CD4-positive, alpha-beta T cell (primary cell): ENCODE data around the gene RTN3. TPM values are rescaled to one million over a fixed set of nuclear protein-coding genes. Genes with fewer than 3 reads are reported as not detected.

ENCODE experiments used
- ATAC-seq: fragments of 200-7000 bp; cut with Tn5 transposase; one replicate; pipeline ENCODE4 v1.10.0; 2022; ENCODE audit warnings: mild to moderate bottlenecking; ENCODE audit not compliant: poor library complexity
- CTCF ChIA-PET: fragments of 350-600 bp; sonication (Branson Sonifier 250); formaldehyde crosslinking; loops from one replicate; lab custom pipeline; 2021; ENCODE audit warnings: antibody characterized with exemption, inconsistent platforms; lab: Charles Lee
- POLR2A ChIA-PET: fragments of 350-600 bp; sonication (Branson Sonifier 250); formaldehyde crosslinking; loops from one replicate; lab custom pipeline; 2021; ENCODE audit warnings: antibody characterized with exemption, inconsistent platforms; lab: Charles Lee
- DNase-seq, 14 experiments: peaks; one replicate each; pipeline ENCODE4 v3.0.0-alpha.2; 2013 to 2020; ENCODE audit warnings: mixed read lengths in 2 of 14
- H3K27ac ChIP-seq, 2 donors: one replicate each; pipeline versions ENCODE4 v1.5.1 to v1.7.0; 2013; ENCODE audit warnings: low read length in 2 of 2, low read depth in 1 of 2, mild to moderate bottlenecking in 1 of 2
- H3K27me3 ChIP-seq, 2 experiments: 1 replicate in 1 of 2; 2 replicates in 1 of 2; pipeline versions ENCODE4 v1.6.1 to v1.7.0; 2013; ENCODE audit warnings: low read length in 2 of 2, control low read depth in 1 of 2, mild to moderate bottlenecking in 1 of 2, moderate library complexity in 1 of 2; ENCODE audit not compliant: insufficient read depth in 2 of 2, control insufficient read depth in 1 of 2
- H3K36me3 ChIP-seq: one replicate; pipeline ENCODE4 v1.6.1; 2013; ENCODE audit warnings: low read length, control low read depth; ENCODE audit not compliant: insufficient read depth
- H3K4me1 ChIP-seq: one replicate; pipeline ENCODE4 v1.6.1; 2013; ENCODE audit warnings: low read length, control low read depth; ENCODE audit not compliant: insufficient read depth
- H3K4me3 ChIP-seq: one replicate; pipeline ENCODE4 v1.5.1; 2013; ENCODE audit warnings: mild to moderate bottlenecking, low read length, moderate library complexity
- H3K9me3 ChIP-seq, 2 experiments: 1 replicate in 1 of 2; 2 replicates in 1 of 2; pipeline versions ENCODE4 v1.6.1 to v1.7.0; 2013; ENCODE audit warnings: low read length in 2 of 2, mild to moderate bottlenecking in 2 of 2, control low read depth in 1 of 2, moderate library complexity in 1 of 2; ENCODE audit not compliant: control insufficient read depth in 1 of 2, insufficient read depth in 1 of 2
- H3K27ac Mint-ChIP-seq: one replicate; pipeline ENCODE4 v1.8.0; 2020; ENCODE audit warnings: mixed read lengths
- H3K27me3 Mint-ChIP-seq: one replicate; pipeline ENCODE4 v1.8.0; 2021; ENCODE audit warnings: mixed read lengths
- H3K36me3 Mint-ChIP-seq: one replicate; pipeline ENCODE4 v1.8.0; 2021; ENCODE audit warnings: low read depth, mixed read lengths
- H3K4me1 Mint-ChIP-seq: one replicate; pipeline ENCODE4 v1.8.0; 2021; ENCODE audit warnings: low read depth, mixed read lengths
- H3K4me3 Mint-ChIP-seq: one replicate; pipeline ENCODE4 v1.8.0; 2020; ENCODE audit warnings: mild to moderate bottlenecking, mixed read lengths
- H3K9me3 Mint-ChIP-seq: one replicate; pipeline ENCODE4 v1.8.0; 2020; ENCODE audit warnings: mixed read lengths
- intact Hi-C, 2 experiments: fragments of 100-400 bp; cut with DNase I in 1 of 2; cut with micrococcal nuclease in 1 of 2; formaldehyde crosslinking; loops; one replicate each; pipeline versions ENCODE4 v1.15.1 to v1.9.0; 2023 to 2025; cut with DNase I, micrococcal nuclease
- total RNA-seq, 174 experiments: library from RNA in 2 of 174; stranded (reverse) in 2 of 174; gene quantifications; one replicate each; pipeline ENCODE4 v1.2.3 and lab custom pipeline; 2021 to 2026
- TF ChIP-seq, protein P1 (sequence below): fragments of 200-600 bp; IDR thresholded peaks from one replicate; pipeline ENCODE4 v1.8.0; 2022; ENCODE audit warnings: antibody characterized with exemption, mild to moderate bottlenecking

RTN3 gene
- total RNA-seq, 2 experiments from 2014 or later: 16.4 to 17.6 TPM

DNA sequence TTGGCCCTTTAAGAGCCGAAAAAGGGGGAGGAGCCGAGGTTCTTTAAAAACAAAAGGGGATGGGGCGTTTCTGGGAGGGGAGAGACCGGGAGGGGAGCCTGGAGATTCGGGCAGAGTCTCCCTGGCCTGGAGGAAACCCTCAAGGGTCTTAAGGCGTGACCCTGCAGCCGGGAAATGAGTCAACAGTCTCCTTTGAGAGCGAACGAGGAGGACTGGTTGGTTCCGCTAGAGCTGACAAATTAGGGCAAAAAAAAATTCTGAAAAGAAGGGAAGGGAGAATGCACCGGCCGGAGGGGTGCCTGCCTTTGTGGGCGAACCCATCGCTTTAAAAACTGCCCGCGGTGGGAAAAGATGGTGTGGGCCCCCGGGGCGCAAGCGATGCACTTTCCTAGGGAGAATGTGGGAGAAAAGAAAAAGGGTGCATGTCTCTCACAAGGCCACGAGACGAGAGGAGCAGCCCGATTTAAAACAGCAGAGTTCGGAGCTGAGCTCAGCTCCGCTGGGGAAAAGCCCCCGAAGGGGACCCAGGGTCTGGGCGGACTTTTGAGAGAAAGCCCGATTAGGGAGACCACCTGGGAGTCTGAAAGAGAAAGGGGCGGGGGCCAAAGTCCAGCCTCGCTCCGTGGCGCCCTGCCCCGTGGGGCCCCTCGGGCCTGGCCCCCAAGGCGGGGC, 86.4 kb downstream of the RTN3 start:
- DNase-seq (peak in 9 of 14 experiments; percentile 9 to 64 (median 28)), ATAC-seq (peak; percentile 30)
- TF ChIP-seq, protein P1, sequence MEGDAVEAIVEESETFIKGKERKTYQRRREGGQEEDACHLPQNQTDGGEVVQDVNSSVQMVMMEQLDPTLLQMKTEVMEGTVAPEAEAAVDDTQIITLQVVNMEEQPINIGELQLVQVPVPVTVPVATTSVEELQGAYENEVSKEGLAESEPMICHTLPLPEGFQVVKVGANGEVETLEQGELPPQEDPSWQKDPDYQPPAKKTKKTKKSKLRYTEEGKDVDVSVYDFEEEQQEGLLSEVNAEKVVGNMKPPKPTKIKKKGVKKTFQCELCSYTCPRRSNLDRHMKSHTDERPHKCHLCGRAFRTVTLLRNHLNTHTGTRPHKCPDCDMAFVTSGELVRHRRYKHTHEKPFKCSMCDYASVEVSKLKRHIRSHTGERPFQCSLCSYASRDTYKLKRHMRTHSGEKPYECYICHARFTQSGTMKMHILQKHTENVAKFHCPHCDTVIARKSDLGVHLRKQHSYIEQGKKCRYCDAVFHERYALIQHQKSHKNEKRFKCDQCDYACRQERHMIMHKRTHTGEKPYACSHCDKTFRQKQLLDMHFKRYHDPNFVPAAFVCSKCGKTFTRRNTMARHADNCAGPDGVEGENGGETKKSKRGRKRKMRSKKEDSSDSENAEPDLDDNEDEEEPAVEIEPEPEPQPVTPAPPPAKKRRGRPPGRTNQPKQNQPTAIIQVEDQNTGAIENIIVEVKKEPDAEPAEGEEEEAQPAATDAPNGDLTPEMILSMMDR: no peak
- H3K4me1 Mint-ChIP-seq: peaks cover 13% of the 10 kb centered on the region
- peaks cover 7% of the 10 kb centered on the region for H3K36me3 Mint-ChIP-seq
- H3K27me3 Mint-ChIP-seq: peaks cover 5% of the 10 kb centered on the region
- POLR2A ChIA-PET: interaction anchor here (0.7 to 1.6 kb wide), 4 partner anchors 16 to 1742 kb away, joined by 3 to 4 read pairs (median 4); partner anchors contain the start of genes RTN3 and STIP1
- H3K27ac ChIP-seq: no peak overlapping the region
- CTCF ChIA-PET: interaction anchor here (0.7 to 1.7 kb wide), 8 partner anchors 12 to 385 kb away, joined by 3 to 9 read pairs (median 4); no protein-coding TSS in a partner anchor
- peaks cover 0 to 6% of the 10 kb centered on the region in 2 experiments for H3K9me3 ChIP-seq
- peak overlapping the region; percentile 97 for H3K4me3 Mint-ChIP-seq
- peak overlapping the region; percentile 16 for H3K27ac Mint-ChIP-seq
- no peaks in the 10 kb centered on the region for H3K9me3 Mint-ChIP-seq
- peaks cover 10 to 17% of the 10 kb centered on the region in 2 experiments for H3K27me3 ChIP-seq
- intact Hi-C loops: loop anchor here in 1 of 2 experiments (1.0 to 10.0 kb wide), 5 partner anchors 47 to 381 kb away; no protein-coding TSS in a partner anchor
- H3K36me3 ChIP-seq: no peaks in the 10 kb centered on the region
- H3K4me3 ChIP-seq: peak overlapping the region; percentile 82
- H3K4me1 ChIP-seq: peaks cover 20% of the 10 kb centered on the region

DNA sequence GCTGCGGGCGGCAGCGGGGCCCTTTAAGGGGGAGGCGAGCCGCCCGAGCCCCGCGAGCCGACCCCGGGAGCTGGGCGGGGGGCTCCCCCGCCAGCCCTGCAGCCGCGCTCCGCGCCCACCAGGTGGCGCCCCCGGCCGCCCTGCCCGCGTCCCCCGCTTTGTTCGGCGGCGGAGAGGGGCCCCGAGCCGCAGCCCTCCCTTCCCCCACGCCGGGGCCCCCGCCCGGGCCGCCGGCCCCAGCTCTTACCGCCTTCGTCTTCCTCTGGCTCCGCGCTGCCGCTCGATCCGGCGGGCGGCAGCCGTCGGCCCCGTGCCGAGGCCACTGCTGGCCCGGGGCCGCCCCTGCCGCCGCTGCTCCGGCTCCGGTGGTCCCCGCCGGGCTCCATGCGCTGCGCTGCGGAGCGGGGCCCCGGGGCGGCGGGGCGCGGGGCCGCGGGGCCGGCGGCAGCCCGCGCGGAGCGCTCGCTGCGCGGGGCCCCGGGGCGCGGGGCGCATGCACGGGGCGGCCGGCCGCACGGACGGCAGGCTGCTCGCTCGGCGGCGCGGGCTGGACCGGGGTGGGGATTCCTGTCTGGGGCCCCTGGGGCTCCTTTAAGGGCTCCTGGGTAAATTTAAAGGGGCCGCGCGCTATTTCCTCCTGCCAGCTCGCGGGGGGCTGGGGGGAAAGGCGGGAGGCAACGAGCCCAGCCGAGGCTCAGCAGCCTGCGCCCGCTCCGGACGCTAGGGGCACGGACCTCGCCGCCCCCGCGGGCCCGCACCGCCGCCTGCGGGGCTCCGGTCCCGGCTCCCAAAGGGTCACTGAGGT, 87.1 kb downstream of the RTN3 start, which contains the start of gene ZFTA:
TSS of gene ZFTA (minus strand) at position 539 of the 805 bp plus-strand sequence. CDS start at position 386, 153 bp downstream.
- DNase-seq: peak; percentile 21 to 81 (median 52)
- CTCF ChIA-PET: interaction anchor here (0.5 to 1.7 kb wide), 9 partner anchors 11 to 385 kb away, joined by 3 to 9 read pairs (median 4); no protein-coding TSS in a partner anchor
- Histone ChIP-seq H3K27me3 (peaks cover 10 to 19% of the 10 kb centered on the region in 2 experiments), H3K9me3 (peaks cover 0 to 6% of the 10 kb centered on the region in 2 experiments), H3K4me3 (peak within 1 kb of the TSS; percentile 82), H3K27ac (no peak within 1 kb of the TSS), H3K4me1 (peaks cover 20% of the 10 kb centered on the region), H3K36me3 (no peaks in the 10 kb centered on the region)
- peak; percentile 68 for ATAC-seq
- H3K4me1 Mint-ChIP-seq: peaks cover 13% of the 10 kb centered on the region
- POLR2A ChIA-PET: interaction anchor here (0.6 to 1.6 kb wide), 5 partner anchors 17 to 1743 kb away, joined by 3 to 4 read pairs (median 3); partner anchors contain the start of genes RTN3 and STIP1
- peak within 1 kb of the TSS; percentile 97 for H3K4me3 Mint-ChIP-seq
- peaks cover 7% of the 10 kb centered on the region for H3K36me3 Mint-ChIP-seq
- intact Hi-C loops: loop anchor here in 1 of 2 experiments (1.0 to 10.0 kb wide), 5 partner anchors 46 to 380 kb away; no protein-coding TSS in a partner anchor
- no peaks in the 10 kb centered on the region for H3K9me3 Mint-ChIP-seq
- H3K27ac Mint-ChIP-seq: peak within 1 kb of the TSS; percentile 16
- peaks cover 11% of the 10 kb centered on the region for H3K27me3 Mint-ChIP-seq
- TF ChIP-seq, protein P1: no peak
